Stimulated activated memory B cell treated with anti-CD40 and anti-IgM and Interleukin-4, amounts not matched to agents 10 μg/mL and 1 μg/mL and 100 μg/mL, for 72 hours (primary cell): ENCODE results near the gene EEFSEC.

Experiments used
- ATAC-seq: fragments of 150-1000 bp; cut with Tn5 transposase; 2 replicates; pipeline ENCODE4 v1.10.0; 2021
- H3K27ac Mint-ChIP-seq: one replicate; pipeline ENCODE4 v1.8.0; 2022; ENCODE audit warnings: mild to moderate bottlenecking, mixed read lengths
- H3K27me3 Mint-ChIP-seq: one replicate; pipeline ENCODE4 v1.8.0; 2022; ENCODE audit warnings: mixed read lengths
- H3K36me3 Mint-ChIP-seq: one replicate; pipeline ENCODE4 v1.8.0; 2022; ENCODE audit warnings: mixed read lengths
- H3K4me1 Mint-ChIP-seq: one replicate; pipeline ENCODE4 v1.8.0; 2022; ENCODE audit warnings: mixed read lengths
- H3K4me3 Mint-ChIP-seq: one replicate; pipeline ENCODE4 v1.8.0; 2022; ENCODE audit warnings: mild to moderate bottlenecking, moderate library complexity, mixed read lengths
- H3K9me3 Mint-ChIP-seq: one replicate; pipeline ENCODE4 v1.8.0; 2022; ENCODE audit warnings: mixed read lengths

Gene EEFSEC

GRCh38 chr3:128170866-128171516 is 17.7 kb downstream of the EEFSEC start:
- H3K4me3 Mint-ChIP-seq: no peak overlapping the region
- no peak overlapping the region for H3K27ac Mint-ChIP-seq
- ATAC-seq: no peak
- no peaks in the 10 kb centered on the region for H3K27me3 Mint-ChIP-seq
- peaks cover 44% of the 10 kb centered on the region for H3K4me1 Mint-ChIP-seq
- H3K36me3 Mint-ChIP-seq: peaks cover 8% of the 10 kb centered on the region
- H3K9me3 Mint-ChIP-seq: no peaks in the 10 kb centered on the region

GRCh38 chr3:128173200-128173599 is 19.9 kb downstream of the EEFSEC start:
- Mint-ChIP-seq H3K4me3 (no peak overlapping the region), H3K9me3 (no peaks in the 10 kb centered on the region), H3K4me1 (peaks cover 36% of the 10 kb centered on the region), H3K27me3 (no peaks in the 10 kb centered on the region), H3K36me3 (no peaks in the 10 kb centered on the region), H3K27ac (no peak overlapping the region)
- ATAC-seq: no peak

- Mint-ChIP-seq H3K4me3 (no peak overlapping the region), H3K27me3 (no peaks in the 10 kb centered on the region), H3K9me3 (no peaks in the 10 kb centered on the region), H3K4me1 (peaks cover 30% of the 10 kb centered on the region), H3K36me3 (no peaks in the 10 kb centered on the region), H3K27ac (no peak overlapping the region)
- no peak for ATAC-seq
These were observed 20.6 kb downstream of the EEFSEC start for GRCh38 chr3:128173849-128174248.

DNA sequence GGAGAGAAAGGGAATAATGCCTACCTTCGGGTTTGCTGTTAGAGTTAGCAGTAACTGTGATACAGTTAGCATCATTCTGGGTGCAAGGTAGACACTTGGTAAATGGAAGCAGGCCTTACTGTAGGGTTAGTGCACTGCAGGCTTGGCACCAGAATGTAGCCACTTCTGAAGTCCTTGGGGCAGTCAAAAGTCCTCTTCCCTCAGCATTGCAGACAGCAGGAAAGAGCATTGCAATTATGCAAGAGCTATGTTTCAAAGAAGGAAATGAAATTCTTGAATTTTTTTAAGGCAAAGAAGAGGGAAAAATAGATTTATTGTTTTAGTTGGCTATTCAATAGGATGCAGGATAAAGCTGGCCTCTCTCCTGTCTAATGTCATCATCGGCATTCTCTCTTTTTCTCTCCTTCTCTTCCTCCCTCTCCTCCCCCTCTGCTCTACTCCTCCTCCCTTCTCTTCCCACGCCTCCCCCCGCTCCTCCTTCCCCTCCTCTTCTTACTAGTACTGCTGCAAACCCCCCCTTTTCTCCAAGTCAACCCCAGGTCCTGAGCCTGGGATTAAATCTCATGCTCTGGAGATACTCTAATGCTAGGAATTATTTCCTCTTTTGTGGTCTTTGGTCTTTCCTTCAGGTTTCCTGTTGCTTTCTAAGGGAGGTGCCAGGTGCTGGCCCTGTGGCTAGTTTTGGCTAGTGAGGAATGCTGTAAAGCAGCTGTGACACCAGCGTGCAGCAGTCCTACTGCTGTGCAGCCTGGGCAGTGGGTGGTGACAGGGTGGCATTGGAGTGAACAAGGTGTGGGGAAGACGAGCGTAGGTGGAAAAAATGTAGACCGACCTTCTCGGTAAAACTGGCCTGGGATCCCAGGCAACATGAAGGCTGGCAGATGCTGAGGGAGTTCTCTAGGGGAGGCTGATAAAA is 21.7 kb downstream of the EEFSEC start:
- ATAC-seq: no peak
- no peak overlapping the region for H3K27ac Mint-ChIP-seq
- H3K27me3 Mint-ChIP-seq: no peaks in the 10 kb centered on the region
- H3K4me1 Mint-ChIP-seq: peaks cover 26% of the 10 kb centered on the region
- peaks cover under 1% of the 10 kb centered on the region for H3K36me3 Mint-ChIP-seq
- no peak overlapping the region for H3K4me3 Mint-ChIP-seq
- H3K9me3 Mint-ChIP-seq: no peaks in the 10 kb centered on the region

DNA sequence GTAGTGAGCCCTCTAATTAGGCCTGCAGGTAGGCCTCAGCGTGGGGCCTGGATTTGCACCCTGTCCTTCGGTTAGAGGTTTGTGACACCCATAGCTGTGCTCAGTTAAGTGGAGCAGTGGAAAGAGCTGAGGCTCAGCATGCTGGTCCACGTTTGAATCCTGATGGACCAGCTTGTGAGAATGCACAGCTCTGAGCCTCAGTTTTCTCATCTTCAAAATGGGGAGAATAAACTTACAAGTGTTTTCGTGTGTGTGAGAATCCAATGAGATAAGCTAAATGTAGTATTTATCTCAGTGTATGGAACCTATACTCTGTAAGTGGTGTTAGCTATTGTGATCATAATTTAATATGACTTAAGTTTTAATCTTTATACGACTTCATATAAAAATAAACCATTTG is 22.5 kb downstream of the EEFSEC start:
- Mint-ChIP-seq H3K27me3 (no peaks in the 10 kb centered on the region), H3K36me3 (peaks cover 6% of the 10 kb centered on the region), H3K4me3 (no peak overlapping the region), H3K9me3 (no peaks in the 10 kb centered on the region), H3K4me1 (peaks cover 26% of the 10 kb centered on the region), H3K27ac (no peak overlapping the region)
- ATAC-seq: no peak

DNA sequence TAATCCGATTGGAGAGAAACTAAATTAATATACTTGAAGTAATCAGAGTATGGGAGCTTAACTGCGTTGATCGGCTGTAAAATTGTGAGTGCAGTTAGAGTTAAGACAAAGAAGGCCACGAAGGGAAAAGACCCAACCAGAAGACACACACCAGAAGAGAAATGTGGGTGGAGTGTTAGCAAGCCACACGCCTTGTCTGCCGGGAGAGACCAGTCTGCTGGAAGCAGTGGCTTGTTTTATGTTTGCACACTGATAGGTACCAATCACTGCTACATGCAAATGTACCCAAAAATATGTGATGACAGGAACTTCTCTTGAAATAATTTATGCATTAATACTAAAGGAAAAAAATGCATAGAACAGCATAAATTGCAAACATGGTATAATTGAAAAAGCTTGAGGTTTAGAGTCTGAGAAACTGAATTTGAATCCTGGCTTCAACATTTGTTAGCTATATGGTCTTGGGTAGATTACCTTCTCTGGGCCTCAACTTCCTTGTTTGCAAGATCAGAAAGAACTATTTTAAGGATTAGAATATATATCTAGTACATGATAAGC is 23.1 kb downstream of the EEFSEC start:
- Mint-ChIP-seq H3K27ac (no peak overlapping the region), H3K36me3 (peaks cover 6% of the 10 kb centered on the region), H3K27me3 (no peaks in the 10 kb centered on the region), H3K4me1 (peaks cover 26% of the 10 kb centered on the region), H3K9me3 (no peaks in the 10 kb centered on the region), H3K4me3 (no peak overlapping the region)
- ATAC-seq: no peak

- Mint-ChIP-seq H3K36me3 (peaks cover 6% of the 10 kb centered on the region), H3K4me1 (peaks cover 26% of the 10 kb centered on the region), H3K4me3 (no peak overlapping the region), H3K27ac (no peak overlapping the region), H3K9me3 (no peaks in the 10 kb centered on the region), H3K27me3 (no peaks in the 10 kb centered on the region)
- ATAC-seq: no peak
These were observed 24.6 kb downstream of the EEFSEC start for GRCh38 chr3:128177865-128178264.

DNA sequence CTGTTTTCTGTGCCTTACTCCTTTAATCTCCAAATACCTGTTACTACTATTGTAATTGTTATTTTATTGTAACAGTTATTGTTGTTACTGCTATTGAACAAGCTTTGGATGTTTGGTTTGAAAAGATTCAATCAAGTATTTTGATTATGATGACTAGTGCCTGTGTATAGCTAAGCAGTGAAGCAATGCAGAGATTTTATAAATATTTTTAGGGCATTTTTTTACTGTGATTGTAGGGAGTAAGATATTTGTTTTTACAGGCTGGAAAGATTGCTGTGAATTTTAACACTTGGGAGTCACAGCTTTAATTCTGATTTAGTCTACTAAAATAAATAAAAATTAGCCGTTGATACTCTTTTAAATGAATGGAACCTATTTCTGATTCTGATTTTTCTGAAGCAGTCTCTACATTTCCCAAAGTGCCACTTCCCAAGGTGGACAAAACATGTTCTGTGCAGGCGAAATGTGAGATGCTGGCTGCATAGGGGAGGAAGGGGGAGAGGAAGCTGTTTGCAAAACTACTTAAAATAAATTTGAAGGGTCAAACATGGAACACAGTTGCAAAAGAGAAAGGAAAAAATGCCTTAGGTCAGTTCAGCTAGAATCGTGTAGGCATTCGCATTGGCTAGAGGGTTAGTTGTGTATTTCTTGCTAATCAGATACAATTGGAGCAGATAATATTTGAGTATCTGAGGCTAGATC is 25.7 kb downstream of the EEFSEC start:
- no peak overlapping the region for H3K27ac Mint-ChIP-seq

DNA sequence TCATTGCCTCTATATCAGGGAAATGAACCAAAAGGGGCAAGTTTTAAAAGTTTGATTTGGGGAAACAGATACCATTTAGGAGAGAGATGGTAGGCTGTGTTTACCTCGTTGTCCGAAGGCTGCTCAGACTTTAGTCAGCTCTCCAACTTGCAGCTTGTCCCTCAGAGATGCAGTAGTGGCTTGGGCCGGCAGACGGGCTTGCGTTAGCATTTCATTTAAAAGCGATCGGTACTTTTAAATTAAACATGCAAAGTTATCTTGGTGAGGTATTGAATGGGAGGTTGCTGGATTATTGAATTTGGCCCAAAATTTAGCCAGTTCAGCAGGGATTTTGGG is 26.2 kb downstream of the EEFSEC start:
- peaks cover 20% of the 10 kb centered on the region for H3K36me3 Mint-ChIP-seq
- H3K4me3 Mint-ChIP-seq: no peak overlapping the region
- H3K27ac Mint-ChIP-seq: no peak overlapping the region
- no peak for ATAC-seq
- peaks cover 18% of the 10 kb centered on the region for H3K4me1 Mint-ChIP-seq
- H3K27me3 Mint-ChIP-seq: no peaks in the 10 kb centered on the region
- H3K9me3 Mint-ChIP-seq: peaks cover 3% of the 10 kb centered on the region

More for the DNA sequence above, 25.7 kb downstream of the EEFSEC start:
- H3K27me3 Mint-ChIP-seq: no peaks in the 10 kb centered on the region
- H3K9me3 Mint-ChIP-seq: no peaks in the 10 kb centered on the region
- H3K4me1 Mint-ChIP-seq: peaks cover 23% of the 10 kb centered on the region
- H3K36me3 Mint-ChIP-seq: peaks cover 15% of the 10 kb centered on the region
- no peak overlapping the region for H3K4me3 Mint-ChIP-seq
- no peak for ATAC-seq

- H3K27ac Mint-ChIP-seq: no peak overlapping the region
- H3K4me3 Mint-ChIP-seq: no peak overlapping the region
- H3K4me1 Mint-ChIP-seq: peaks cover 8% of the 10 kb centered on the region
- H3K9me3 Mint-ChIP-seq: peaks cover 3% of the 10 kb centered on the region
- ATAC-seq: no peak
- no peaks in the 10 kb centered on the region for H3K27me3 Mint-ChIP-seq
- H3K36me3 Mint-ChIP-seq: peaks cover 24% of the 10 kb centered on the region
These were observed 27.2 kb downstream of the EEFSEC start for GRCh38 chr3:128180436-128180835.

DNA sequence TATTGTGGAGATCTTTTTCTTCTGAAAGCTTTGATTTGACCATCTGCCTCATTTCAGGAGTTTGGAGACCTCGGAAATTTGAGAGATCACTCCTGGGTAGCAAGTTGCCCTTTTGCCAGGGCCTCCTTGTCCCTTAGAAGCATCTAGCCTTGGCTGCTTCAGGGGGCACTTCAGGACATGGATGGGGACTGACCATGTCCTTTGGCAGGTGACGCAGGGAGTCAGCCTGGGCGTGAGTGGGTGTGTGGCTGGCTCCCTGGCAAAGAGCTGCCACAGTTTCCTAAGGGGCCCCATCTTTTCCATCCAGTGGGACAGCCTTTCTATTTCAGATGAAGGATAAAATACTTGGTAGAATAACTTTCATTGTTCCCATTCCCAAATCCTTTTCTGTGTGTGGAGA is 27.6 kb downstream of the EEFSEC start:
- Mint-ChIP-seq H3K4me1 (peaks cover 6% of the 10 kb centered on the region), H3K27me3 (no peaks in the 10 kb centered on the region), H3K36me3 (peaks cover 24% of the 10 kb centered on the region), H3K4me3 (no peak overlapping the region), H3K9me3 (peaks cover 3% of the 10 kb centered on the region), H3K27ac (no peak overlapping the region)
- no peak for ATAC-seq

GRCh38 chr3:128182656-128183055 is 29.4 kb downstream of the EEFSEC start:
- H3K36me3 Mint-ChIP-seq: peaks cover 24% of the 10 kb centered on the region
- H3K9me3 Mint-ChIP-seq: peaks cover 3% of the 10 kb centered on the region
- H3K27ac Mint-ChIP-seq: no peak overlapping the region
- H3K4me3 Mint-ChIP-seq: no peak overlapping the region
- H3K27me3 Mint-ChIP-seq: no peaks in the 10 kb centered on the region
- H3K4me1 Mint-ChIP-seq: peaks cover 13% of the 10 kb centered on the region
- ATAC-seq: no peak

DNA sequence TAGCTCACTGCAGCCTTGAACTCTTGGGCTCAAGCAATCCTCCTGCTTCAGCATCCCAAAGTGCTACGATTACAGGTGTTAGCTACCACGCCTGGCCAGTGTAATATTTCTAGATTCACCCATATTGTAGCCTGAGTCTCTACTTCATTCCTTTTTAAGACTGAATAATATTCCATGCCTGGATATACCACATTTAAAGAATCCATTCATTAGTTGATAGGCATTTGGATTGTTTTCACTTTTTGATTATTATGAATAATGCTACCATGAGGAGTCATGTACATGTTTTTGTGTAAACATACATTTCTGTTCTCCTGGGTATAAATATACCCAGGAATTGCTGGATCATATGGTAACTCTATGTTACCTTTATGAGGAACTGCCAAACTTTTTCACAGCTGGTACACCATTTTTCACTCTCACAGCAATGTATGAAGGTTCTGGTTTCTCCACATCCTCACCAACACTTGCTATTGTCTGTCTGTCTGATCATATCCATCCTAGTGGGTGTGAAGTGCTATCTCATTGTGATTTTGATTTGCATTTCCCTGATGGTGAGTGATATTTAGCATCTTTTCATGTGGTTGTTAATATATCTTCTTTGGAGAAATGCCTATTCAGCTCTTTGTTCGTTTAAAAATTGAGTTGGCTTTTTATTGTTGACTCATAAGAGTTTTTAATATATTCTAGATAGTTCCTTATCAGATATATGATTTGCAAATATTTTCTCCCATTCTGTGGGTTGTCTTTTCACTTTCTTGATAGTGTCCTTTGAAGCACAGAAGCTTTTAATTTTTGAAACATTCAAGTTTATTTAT is 32.6 kb downstream of the EEFSEC start:
- peaks cover 24% of the 10 kb centered on the region for H3K4me1 Mint-ChIP-seq
- ATAC-seq: no peak
- no peak overlapping the region for H3K4me3 Mint-ChIP-seq
- H3K27me3 Mint-ChIP-seq: no peaks in the 10 kb centered on the region
- no peak overlapping the region for H3K27ac Mint-ChIP-seq
- H3K9me3 Mint-ChIP-seq: peaks cover 3% of the 10 kb centered on the region
- peaks cover 17% of the 10 kb centered on the region for H3K36me3 Mint-ChIP-seq

DNA sequence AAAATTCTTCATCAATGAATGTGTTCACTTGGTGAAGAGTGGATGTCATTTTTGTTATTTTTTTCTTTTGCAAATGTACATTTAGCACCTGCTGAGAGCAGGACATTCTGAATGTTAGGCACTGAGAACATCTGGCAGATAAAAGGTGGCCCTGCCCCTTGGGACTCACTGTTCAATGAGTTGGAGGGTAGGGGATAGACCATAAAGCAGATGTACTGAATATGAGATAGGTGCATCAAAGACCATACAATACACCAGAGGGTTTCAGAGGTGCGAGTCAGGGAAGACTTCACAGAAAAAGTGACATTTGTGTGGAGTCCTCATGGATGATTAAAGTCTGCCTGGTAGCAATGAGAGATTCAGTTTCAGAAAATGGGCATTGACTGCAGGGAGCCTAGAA is 34.2 kb downstream of the EEFSEC start:
- no peak overlapping the region for H3K4me3 Mint-ChIP-seq
- H3K27me3 Mint-ChIP-seq: no peaks in the 10 kb centered on the region
- peaks cover 23% of the 10 kb centered on the region for H3K36me3 Mint-ChIP-seq
- peaks cover 24% of the 10 kb centered on the region for H3K4me1 Mint-ChIP-seq
- peaks cover 3% of the 10 kb centered on the region for H3K9me3 Mint-ChIP-seq
- no peak for ATAC-seq
- no peak overlapping the region for H3K27ac Mint-ChIP-seq

GRCh38 chr3:128188326-128188725 is 35.0 kb downstream of the EEFSEC start:
- peaks cover 24% of the 10 kb centered on the region for H3K4me1 Mint-ChIP-seq
- H3K27ac Mint-ChIP-seq: no peak overlapping the region
- H3K27me3 Mint-ChIP-seq: no peaks in the 10 kb centered on the region

More at GRCh38 chr3:128188326-128188725, 35.0 kb downstream of the EEFSEC start:
- Mint-ChIP-seq H3K36me3 (peaks cover 21% of the 10 kb centered on the region), H3K4me3 (no peak overlapping the region), H3K9me3 (peaks cover 3% of the 10 kb centered on the region)
- no peak for ATAC-seq
